D721Med (cell line): ENCODE results near the gene NCAN.

Source experiments
- DNase-seq: peaks from one replicate; pipeline ENCODE4 v3.0.0; 2011; ENCODE audit warnings: low spot score; ENCODE audit not compliant: insufficient read length
- FAIRE-seq: peaks from 2 replicates; lab custom pipeline; 2011; peaks lifted over from hg19 to GRCh38; lab: Jason Lieb, UNC
- CTCF ChIP-seq: IDR thresholded peaks from 2 replicates; pipeline ENCODE4 v1.5.1; 2012; ENCODE audit warnings: mild to moderate bottlenecking, control low read depth; ENCODE audit not compliant: insufficient read depth; ENCODE audit errors: missing control alignments

NCAN gene

GRCh38 chr19:19201697-19202630 is 9.8 kb upstream of the NCAN start:
- FAIRE-seq: no peak
- DNase-seq: no peak

GRCh38 chr19:19202707-19203011 is 9.1 kb upstream of the NCAN start:
- DNase-seq (no peak), FAIRE-seq (no peak)

More at GRCh38 chr19:19201697-19202630, 9.8 kb upstream of the NCAN start:
- no peak for TF ChIP-seq CTCF

GRCh38 chr19:19203012-19203856 is 8.5 kb upstream of the NCAN start, which contains the start of gene NR2C2AP:
TSS of gene NR2C2AP (minus strand) at chr19:19203414. CDS start at chr19:19203060, 354 bp downstream.
- no peak for TF ChIP-seq CTCF
- FAIRE-seq: no peak
- DNase-seq: peak; percentile 99

More at GRCh38 chr19:19202707-19203011, 9.1 kb upstream of the NCAN start:
- TF ChIP-seq CTCF: no peak

- no peak for DNase-seq
- FAIRE-seq: no peak
- TF ChIP-seq CTCF: no peak
Measured at GRCh38 chr19:19204181-19204580, 7.6 kb upstream of the NCAN start.

GRCh38 chr19:19205416-19206410 is 6.0 kb upstream of the NCAN start:
- FAIRE-seq: no peak
- no peak for TF ChIP-seq CTCF
- no peak for DNase-seq

GRCh38 chr19:19206938-19207337 is 4.8 kb upstream of the NCAN start:
- FAIRE-seq: no peak
- no peak for TF ChIP-seq CTCF

More at GRCh38 chr19:19206938-19207337, 4.8 kb upstream of the NCAN start:
- DNase-seq: no peak
